Nasal cavity respiratory epithelium epithelial cell of viscerocranial mucosa (primary cell): Measurements from ENCODE around the gene SEC23IP. TPM values are rescaled to one million over a fixed set of nuclear protein-coding genes. Genes with fewer than 3 reads are reported as not detected.

Source experiments
- total RNA-seq: library from RNA; depleted of rRNA; stranded (reverse); fragments of >200 nt; gene quantifications from 2 replicates; pipeline ENCODE4 v1.2.3, GENCODE V29; 2014

The SEC23IP gene
- 26.3 and 52.6 TPM in 2 replicates for total RNA-seq

GRCh38 chr10:119892188-119893065 is at the start of gene SEC23IP:
TSS of gene SEC23IP (plus strand) at chr10:119892730. CDS start at chr10:119892783, 53 bp downstream.

GRCh38 chr10:119872610-119872859 is 20.0 kb upstream of the SEC23IP start, which contains the start of gene MCMBP:
TSS of gene MCMBP (minus strand) at chr10:119872843. CDS start at chr10:119872584, 259 bp downstream.

Other genes with a start within 250 kb of the SEC23IP start
- gene BAG3, start 241.3 kb upstream of the SEC23IP start, total RNA-seq: 11.6 and 46.9 TPM in 2 replicates
- 14.7 and 28.2 TPM in 2 replicates for gene INPP5F, start 166.7 kb upstream of the SEC23IP start, total RNA-seq
- gene MCMBP, start 19.9 kb upstream of the SEC23IP start, total RNA-seq: 53.7 and 71.2 TPM in 2 replicates